HG03095 (cell line): ENCODE measurements around the gene WLS.
"Not testable (repeated sequence)": the region's sequence is repeated elsewhere in the genome, so short reads cannot be mapped to it uniquely, and the experiment has no call there.

Experiments
- ATAC-seq: cut with Tn5 transposase; IDR thresholded peaks from one replicate; pipeline ENCODE4 v1.9.1; 2021; ENCODE audit warnings: moderate library complexity; ENCODE audit not compliant: unreplicated experiment

Gene WLS

DNA sequence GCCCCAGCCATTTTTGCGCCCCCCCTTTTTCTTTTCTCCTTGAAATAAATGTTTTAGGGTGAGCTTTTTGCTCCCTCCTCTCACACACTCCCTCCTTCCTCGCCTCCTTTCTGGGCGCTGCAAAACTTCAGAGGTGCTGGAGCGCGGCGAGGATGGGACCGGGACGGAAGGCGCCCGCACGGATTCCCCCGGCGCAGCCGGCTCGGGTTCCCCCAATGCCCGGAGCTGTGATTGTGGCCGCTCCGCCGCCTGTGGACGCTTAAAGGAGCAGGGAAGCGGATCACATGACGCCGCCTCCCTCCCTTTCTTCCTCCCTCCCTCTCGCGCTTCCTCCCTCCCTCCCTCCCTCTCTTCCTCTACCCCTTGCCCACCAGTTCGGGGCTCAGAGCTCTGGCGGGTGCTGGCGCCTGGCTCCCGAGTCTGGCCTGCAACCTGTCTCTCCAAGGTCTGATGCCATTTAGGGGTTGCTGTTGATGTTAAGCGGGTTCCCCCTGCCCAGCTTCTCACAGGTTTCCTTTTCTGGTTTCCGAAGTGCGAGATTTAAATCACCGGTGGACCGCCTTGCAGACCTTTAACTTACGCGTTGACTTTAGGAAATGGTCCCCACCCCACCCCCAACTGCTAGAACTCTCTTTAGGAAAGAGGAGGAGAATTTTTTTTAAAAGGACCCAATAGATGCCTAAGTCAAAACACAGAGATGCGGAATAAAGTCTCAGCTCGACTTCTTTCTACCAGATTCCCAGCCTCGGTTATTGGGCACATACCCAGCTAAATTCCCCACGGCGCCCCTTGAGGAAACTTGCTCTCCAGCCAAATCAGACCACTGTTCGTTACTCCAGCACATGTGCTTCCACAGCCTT, at the start of gene WLS:
WLS (minus strand) TSS at position 235 of the 860 bp plus-strand sequence; CDS start at position 11, 224 bp downstream.
- ATAC-seq = no peak

- ATAC-seq = no peak
Measured at GRCh38 chr1:68280286-68280685, 48.0 kb upstream of the WLS start.

- ATAC-seq = no peak
Measured at GRCh38 chr1:68279846-68280245, 47.5 kb upstream of the WLS start.

DNA sequence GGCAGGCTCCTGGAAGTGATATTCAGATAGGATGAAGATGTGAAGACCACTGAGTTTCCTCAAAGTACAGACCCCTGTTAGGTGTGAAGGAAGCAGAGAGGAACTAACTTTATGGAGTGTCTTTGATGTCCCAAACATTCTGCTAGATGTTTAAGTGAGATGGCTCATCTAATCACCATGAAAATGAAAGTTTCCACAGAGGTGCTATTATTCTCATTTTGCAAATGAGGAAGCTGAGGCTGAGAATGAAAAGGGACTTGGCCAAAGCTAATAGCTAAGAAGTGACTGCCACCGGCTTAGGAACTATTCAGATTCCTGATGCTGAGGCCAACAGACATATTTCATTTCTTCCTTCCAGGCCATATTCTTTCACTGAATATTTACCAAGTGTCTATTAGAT, 45.9 kb upstream of the WLS start:
- no peak for ATAC-seq

GRCh38 chr1:68276448-68276847, 44.1 kb upstream of the WLS start:
- ATAC-seq = no peak

DNA sequence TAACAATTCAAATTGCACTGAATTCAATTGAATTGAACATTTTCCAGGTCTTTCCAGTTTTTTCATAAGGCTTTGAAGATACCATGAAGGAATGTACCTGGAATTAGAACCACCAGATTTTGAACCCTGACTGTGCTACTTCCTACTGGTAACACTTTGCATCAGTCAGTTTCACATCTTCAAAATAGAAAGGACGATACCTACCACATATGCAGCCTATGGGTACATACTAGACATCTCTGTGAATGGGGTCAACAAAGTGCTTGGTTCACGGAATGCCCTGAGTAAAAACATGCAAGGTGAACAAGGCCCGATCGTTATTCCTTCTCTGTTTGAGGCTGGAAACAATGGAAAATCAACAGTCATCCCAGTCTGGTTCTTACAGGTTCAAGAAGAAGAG, 41.2 kb upstream of the WLS start:
- no peak for ATAC-seq

GRCh38 chr1:68271596-68271995, 39.3 kb upstream of the WLS start:
- ATAC-seq = no peak

- ATAC-seq = no peak
Measured at GRCh38 chr1:68270951-68271350, 38.6 kb upstream of the WLS start.

- ATAC-seq = no peak
Measured at GRCh38 chr1:68269637-68270430, 37.5 kb upstream of the WLS start.

- no peak for ATAC-seq
Measured at GRCh38 chr1:68268896-68269483, 36.7 kb upstream of the WLS start.

DNA sequence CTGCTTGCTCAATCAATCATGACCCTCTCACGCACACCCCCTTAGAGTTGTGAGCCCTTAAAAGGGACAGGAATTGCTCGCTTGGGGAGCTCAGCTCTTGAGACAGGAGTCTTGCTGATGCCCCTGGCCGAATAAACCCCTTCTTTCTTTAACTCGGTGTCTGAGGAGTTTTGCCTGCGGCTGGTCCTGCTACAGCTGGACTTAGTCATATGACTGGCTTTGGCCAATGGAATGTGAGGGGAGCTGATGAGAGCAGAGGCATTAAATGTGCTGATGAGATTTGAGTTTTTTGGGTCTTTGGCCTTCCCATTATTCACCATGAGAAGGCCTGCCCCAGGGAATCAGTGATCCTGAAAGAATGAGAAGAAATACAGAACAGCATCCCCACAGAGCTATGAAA, 24.5 kb upstream of the WLS start:
- ATAC-seq = not testable (repeated sequence)

- ATAC-seq = no peak
Measured at GRCh38 chr1:68255301-68255700, 23.0 kb upstream of the WLS start.

DNA sequence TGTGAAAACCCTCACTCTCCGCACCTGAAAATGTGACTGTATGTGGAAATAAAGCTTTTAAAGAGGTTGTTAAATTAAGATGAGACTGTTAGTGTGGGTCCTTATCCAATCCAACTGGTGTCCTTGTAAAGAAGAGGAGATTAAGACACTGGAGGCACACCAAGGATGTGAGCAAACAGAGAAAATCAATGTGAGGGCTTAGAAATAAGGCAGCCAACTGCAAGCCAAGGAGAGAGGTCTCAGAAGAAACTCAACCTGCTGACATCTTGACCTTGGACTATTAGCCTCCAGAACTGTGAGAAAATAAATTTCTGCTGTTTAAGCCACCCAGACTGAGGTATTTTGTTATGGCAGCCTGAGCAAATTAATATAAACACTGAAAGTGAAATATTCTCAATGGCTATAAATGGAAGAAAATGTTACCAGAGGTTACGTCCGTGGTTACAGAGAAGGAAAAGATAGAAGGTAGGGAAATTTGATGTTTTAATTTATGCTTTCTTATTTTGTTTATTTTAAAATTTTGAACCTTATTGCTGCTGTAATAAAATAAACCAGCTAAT, 22.4 kb upstream of the WLS start:
- no peak for ATAC-seq

- ATAC-seq = no peak
Measured at GRCh38 chr1:68237040-68237439, 4.7 kb upstream of the WLS start.

DNA sequence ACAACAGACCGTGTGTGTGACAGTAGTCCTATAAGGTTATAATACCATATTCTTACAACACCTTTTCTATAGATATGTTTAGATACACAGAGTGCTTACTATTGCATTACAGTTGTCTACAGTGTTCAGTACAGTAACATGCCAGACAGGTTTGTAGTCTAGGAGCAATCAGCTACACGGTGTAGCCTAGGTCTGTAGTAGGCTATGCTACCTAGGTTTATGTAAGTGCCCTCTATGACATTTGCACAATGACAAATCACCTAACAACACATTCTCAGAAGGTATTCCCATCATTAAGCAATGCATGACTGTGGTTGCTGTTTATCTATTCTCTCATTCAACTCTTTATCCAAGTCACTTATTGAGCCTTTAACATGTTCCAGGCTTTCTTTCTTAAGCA, 1.8 kb upstream of the WLS start:
- no peak for ATAC-seq

DNA sequence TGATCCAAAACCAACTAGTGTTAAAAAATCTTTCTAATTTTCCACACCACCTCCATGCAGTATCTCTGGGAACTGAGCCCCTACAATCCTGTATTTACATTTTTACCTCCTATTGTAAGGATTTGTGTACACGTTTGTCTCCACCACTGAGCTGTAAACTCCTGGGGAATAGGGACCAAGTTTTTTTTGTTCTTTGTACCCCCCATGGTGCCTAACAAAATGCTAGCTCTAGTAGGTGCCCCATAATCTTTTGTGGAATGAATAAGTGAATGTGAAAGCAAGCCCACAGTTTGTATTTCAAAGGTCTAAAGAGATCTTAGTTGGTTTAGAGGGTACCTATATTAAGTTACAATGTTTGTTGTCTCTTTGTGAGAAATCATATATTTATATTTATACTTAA, 879 bp upstream of the WLS start:
- no peak for ATAC-seq

DNA sequence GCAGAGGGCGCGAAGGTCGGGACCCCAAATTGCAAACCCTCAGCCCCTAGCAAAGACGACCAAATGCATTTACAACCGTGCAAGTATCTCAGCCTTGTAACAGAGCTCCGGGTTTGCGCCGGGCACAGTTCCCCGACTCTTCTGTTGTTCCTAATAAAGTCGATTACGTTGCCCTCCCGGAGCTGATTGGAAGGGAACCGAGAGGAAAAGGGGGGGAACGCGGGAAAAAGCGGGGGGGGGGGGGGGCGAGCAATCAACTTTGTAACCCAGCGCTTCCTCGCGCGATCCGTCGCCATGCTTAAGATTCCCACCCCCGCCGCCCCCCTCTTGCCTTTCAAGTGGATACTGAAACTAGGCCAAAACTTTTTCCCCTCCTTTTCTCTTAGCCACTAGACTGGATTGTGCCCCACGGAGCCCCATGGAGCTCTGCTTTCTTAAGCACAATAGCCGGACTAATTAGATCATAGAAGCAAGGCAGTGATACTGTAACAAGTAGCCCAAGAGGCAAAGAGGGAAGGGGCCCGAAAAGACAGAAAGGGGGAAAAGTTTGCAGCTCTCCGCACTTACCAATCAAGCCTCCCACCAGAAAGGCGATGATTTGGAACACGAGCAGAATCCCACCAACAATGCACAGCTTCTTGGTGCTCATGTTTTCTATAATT, 565 bp downstream of the WLS start:
- no peak for ATAC-seq

DNA sequence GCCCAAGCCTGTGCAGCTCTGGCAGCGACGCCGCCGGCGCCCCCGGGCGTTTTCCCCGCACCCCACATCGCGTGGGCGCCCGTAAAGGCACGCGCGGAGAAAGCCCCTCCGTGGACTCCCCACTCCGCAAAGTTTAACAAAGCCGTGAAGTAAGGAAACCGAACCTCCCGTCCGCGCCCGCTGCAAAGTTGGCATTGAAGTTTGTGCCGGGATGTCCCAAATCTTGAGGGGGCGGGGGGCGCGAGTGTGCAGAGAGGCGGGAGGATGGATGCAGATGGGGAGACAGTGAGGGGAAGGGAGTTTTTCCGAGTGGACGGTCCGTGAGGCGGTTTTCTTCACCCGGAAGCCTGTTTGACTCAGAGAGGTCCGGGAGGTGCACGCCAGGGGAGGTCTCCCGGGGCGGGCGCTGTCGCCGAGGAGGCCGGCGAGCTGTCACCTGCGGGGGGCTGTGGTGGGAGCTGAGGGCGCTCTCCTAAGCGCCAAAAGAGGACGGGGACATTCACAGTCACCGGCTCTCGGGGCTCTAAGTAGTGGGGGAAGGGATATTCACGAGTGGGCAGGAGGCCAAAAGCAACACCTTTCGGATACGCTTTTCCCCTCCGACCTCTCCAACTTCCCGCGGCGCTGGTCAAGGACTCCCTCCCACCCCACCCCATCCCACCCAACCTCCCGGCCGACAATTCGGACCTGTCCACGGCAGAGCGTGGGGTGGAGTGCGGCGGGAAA, 1.3 kb downstream of the WLS start:
- no peak for ATAC-seq

- no peak for ATAC-seq
Measured at GRCh38 chr1:68230484-68230802, 1.9 kb downstream of the WLS start.
